Neural cell (in vitro differentiated cells): ENCODE results near the gene THOP1.

Experiments used
- EP300 ChIP-seq: fragments of 450-650 bp; conservative IDR thresholded peaks from 2 replicates; pipeline ENCODE4 v1.6.1; 2014; ENCODE audit warnings: antibody characterized with exemption, mild to moderate bottlenecking, moderate library complexity; ENCODE audit not compliant: poor library complexity, severe bottlenecking
- REST ChIP-seq: IDR thresholded peaks from 2 replicates; pipeline ENCODE4 v1.6.1; 2012; ENCODE audit warnings: borderline replicate concordance
- SMC3 ChIP-seq: fragments of 450-650 bp; conservative IDR thresholded peaks from 2 replicates; pipeline ENCODE4 v1.6.1; 2014; ENCODE audit warnings: antibody characterized with exemption, mild to moderate bottlenecking, moderate library complexity; ENCODE audit not compliant: poor library complexity

- no peak for TF ChIP-seq REST
- TF ChIP-seq EP300, result no peak
- TF ChIP-seq SMC3, result no peak
Observed at GRCh38 chr19:2848616-2849015, 63.3 kb downstream of the THOP1 start.
